ENCODE measurements around the gene SELENON.
"Not testable (repeated sequence)": the region's sequence is repeated elsewhere in the genome, so short reads cannot be mapped to it uniquely, and the experiment has no call there.

SELENON gene

GRCh38 chr1:25832336-25833037 lies 32.5 kb downstream of the SELENON start:
- DNase-seq = no peak

- DNase-seq = no peak
Observed at GRCh38 chr1:25833158-25833557, 33.2 kb downstream of the SELENON start.

- DNase-seq = no peak
Observed at GRCh38 chr1:25834894-25835293, 34.9 kb downstream of the SELENON start.

- no peak for DNase-seq
Observed at GRCh38 chr1:25836695-25837094, 36.7 kb downstream of the SELENON start.

DNA sequence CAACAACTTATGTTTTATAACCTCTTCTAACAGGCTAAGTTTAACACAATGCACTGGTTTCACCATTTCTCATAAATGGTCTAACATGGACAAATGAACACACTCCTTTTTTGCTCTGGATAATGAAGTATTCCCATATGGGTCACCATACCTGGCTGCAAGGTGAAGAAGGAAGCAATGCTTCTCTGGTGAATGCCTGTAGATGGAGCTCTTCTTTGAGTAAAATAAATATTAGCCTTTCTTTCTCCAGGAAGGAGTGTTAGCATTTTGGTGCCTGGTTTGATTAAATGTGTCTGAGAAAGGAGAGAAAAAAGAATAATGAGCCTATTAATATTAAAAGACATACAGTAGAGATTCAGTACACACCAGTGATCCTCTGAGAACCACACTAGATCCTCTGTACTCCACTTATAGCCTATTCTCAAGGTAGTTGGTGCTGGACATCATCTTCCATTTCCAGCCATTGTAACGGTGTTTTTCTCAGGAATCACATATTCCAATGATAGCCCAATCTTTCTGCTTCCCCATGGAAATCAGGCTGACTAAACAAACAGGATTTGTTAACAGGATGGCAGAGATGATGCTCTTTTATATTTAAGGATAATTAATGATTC lies 37.4 kb downstream of the SELENON start:
- DNase-seq = no peak

DNA sequence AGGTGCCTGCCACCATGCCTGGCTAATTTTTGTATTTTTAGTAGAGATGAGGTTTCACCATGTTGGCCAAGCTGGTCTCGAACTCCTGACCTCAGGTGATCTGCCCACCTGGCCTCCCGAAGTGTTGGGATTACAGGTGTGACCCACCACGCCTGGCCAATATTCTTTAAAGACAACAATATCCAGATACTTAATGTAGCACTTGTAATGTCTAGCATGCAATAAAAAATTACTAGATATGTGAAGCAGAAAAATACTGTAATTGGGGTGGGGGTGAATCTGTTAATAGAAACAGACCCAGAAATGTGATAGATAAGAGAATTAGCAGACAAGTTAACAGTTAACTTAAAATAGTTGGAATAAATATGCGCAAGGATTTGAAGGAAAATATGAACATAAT lies 39.8 kb downstream of the SELENON start:
- not testable (repeated sequence) for DNase-seq

DNA sequence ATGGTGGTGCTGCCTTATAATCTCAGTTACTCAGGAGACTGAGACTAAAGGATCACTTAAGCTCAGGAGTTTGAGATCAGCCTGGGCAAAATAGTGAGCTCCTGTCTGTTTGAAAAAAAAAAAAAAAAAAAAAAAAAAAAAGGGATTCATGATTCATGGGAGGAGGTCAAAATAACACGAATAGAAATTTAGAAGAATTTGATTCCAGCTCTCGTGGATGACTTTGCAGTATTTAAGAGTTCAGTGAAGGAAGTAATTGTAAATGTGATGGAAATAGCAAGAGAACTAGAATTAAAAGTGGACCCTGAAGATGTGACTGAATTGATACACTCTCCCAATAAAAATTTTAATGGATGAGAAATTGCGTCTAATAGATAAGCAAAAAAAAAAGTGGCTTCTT lies 43.5 kb downstream of the SELENON start:
- no peak for DNase-seq

GRCh38 chr1:25844536-25845337 lies 44.7 kb downstream of the SELENON start:
- DNase-seq = no peak

GRCh38 chr1:25845664-25846063 lies 45.7 kb downstream of the SELENON start:
- no peak for DNase-seq

DNA sequence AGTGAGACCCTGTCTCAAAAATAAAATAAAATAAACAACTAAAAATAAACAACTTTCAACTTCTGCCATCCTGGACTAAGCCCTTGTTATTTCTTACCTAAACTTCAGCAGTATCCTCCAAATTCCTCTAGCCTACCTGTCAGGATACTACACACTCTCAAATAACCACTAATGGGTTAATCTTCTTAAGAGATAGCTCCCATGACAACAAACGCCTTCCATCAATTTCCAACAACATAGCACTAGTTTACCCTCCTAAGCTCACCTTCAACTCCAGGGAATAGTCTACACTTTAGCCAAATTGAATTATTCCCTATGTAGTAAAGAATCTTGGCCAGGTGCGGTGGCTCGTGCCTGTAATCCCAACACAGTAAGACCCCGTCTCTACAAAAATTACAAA lies 47.9 kb downstream of the SELENON start:
- no peak for DNase-seq

GRCh38 chr1:25848531-25848930 lies 48.5 kb downstream of the SELENON start:
- no peak for DNase-seq

GRCh38 chr1:25854554-25854953 lies 54.6 kb downstream of the SELENON start:
- DNase-seq = no peak

DNA sequence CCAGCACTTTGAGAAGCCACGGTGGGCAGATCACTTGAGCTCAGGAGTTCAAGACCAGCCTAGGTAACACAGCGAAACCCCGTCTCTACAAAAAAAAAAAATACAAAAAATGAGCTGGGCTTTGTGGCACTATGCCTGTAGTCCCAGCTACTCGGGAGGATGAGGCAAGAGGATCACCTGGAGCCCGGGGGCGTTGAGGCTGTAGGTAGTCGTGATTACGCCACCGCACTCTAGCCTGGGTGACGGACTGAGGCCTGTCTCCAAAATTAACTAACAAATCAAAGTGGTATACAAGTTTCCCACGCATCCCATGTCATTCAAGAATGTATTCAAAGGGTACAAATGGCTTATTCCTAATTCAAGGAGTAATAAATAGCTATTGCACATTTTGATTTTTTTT lies 56.9 kb downstream of the SELENON start:
- DNase-seq = no peak

DNA sequence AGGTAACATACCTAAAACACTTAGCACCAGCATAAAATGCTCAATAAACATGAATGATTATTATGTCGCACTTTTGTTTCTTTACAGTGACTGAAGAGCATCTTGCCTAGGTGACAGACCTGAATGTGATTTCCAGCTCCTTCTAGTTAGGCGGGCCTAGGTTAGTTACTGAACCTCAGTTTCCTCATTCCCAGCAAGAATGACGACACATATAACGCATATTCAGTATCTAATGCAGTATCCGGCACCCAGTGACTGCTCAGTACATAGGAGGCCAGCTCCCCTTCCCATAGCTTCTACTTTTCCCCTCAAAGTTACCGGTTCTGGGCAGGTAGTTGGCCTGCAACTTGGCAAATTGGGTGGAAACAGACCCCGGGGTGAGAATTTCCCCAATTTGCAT lies 58.5 kb downstream of the SELENON start:
- no peak for DNase-seq

DNA sequence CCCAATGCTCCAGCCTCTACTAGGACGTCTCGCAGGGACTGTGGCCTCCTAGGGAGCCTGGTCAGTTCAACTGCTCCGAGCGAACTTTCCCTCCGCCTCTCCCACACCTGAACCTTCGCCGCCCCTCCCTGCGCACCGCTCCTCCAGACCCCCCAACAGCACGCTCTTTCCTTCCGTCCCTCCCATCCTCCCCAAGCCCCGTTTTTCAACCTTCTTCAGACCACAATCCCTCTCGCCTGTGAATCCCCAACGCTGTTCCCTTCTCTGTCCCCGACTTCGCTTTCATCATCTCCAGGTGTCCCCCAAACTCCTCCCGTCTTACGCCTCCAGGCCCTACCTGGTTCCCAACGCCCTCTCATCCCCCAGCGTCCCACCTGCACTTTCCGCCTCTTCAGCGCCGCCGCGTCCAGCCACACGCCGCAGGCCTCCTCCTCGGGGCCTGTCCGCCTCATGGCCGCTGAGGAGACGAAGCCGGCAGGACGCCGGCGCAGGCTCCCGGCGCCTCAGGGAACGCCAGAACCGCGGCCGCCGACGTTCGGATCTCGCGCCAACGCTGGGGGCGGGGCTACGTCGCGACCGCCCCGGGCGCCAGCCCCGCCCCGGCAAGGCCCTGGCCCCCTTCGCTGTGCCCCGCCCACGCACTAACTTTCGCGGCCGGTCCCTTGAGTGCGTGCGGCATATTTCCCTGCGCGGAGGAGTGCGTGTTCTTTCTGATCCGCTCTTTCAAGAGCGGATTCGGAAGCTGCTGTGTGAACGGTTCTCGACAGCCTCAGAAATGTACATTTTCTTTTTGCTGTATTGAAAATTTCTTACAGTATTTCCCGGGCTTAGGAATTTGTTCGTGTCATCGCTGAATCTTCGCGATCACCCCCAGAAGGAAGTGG lies 59.2 kb downstream of the SELENON start, which contains the start of gene AUNIP:
Gene AUNIP (minus strand): TSS at position 552 of the 884 bp plus-strand sequence. CDS start 100 bp downstream, at position 452.
- DNase-seq = peak; percentile 94

GRCh38 chr1:25861316-25862286 lies 61.6 kb downstream of the SELENON start:
- DNase-seq = no peak

DNA sequence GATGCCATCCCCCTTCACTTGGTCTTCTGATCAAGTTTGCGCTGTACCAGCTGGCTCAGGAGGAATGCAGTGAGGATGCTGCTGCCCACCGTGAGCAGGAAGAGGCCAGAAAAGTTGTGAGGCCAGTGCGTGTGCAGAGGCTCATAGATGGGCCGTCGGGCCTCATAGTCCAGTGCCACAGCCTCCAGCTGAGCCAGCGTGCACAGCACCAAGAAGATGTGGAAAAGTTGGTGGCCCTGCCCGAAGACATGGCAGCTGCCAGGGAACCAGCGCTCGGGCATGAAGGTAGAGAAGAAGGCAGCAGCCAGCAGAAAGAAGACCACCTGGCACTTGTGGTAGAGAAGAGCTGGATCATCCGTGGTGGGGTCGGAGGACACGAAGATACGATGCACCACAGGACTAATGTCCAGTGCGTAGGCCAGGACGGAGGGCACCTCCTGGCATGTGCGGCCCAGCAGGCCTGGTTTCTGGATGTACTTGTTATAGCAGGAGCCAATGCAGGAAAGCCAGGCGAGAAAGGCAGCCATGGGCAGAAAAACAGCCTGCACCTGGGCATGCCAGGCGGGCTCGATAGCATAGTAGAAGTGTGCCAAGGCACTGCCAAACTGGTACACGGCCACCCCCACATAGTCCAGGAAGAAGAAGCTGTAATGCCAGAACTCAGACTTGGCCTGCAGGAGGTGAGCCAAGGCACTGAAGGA lies 62.9 kb downstream of the SELENON start:
- no peak for DNase-seq

DNA sequence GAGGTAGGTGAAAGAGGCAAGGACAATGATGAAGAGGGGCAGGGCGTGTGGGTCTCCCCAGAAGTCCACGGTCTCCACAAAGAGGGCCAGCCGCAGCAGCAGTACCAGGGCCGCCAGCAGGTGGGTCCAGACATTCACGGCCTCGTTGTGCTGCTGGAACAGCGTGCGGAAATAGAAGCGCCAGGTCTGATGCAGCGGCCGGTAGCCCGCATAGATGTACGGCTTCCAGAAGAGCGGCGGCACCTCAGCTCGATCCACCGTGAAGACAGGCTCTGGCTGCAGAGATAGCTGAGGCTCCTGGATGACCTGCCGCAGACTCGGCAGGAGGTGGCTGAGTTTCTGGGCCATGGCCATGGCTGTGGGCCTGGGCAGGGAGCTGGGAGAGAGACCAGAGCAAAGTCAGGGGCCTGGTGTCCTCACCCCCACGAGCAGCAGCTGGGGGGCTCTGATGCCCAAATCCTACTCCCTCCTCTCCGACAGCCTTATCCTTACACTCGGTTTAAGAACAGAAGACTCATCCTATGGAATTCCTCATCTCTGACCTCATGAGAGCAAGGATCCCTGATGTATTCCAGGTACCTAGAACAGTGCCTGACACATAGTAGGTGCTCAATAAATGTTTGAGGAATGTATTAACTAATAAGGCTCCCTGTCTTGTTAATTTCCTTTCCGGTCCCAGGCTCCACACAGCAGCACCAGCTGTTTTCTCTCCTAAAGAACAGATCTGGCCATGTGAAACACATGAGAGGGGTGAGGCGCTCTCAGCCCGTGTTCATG lies 63.7 kb downstream of the SELENON start:
- no peak for DNase-seq

- no peak for DNase-seq
Observed at GRCh38 chr1:25864434-25864833, 64.4 kb downstream of the SELENON start.

DNA sequence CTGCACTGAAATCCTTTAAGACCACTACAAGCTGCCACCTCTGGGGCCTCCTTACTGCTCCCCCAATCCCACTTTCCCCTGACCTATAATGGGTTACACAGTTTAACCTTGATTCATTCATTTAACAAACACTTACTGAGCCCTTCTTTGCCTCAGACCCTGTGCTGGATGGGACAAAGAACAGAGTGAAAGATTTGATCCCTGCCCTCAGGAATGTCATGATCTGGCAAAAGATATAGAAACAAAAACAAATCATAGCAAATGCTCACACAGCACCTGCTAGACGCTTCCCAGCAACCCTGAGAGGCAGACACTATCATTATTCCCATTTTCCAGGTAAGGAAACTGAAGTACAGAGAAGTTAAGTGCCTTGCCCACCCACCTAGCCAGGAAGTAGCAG lies 66.3 kb downstream of the SELENON start:
- DNase-seq = no peak

All from activated CD4-positive, alpha-beta T cell treated with anti-CD3 and anti-CD28 coated beads for 4 hours (primary cell).